GM10847 (cell line): Measurements from ENCODE around the gene FAF1.

Experiments used
- POLR2A ChIP-seq: IDR thresholded peaks from 2 replicates; pipeline ENCODE4 v1.6.1; 2011; ENCODE audit not compliant: insufficient read length; ENCODE audit errors: extremely low read depth

The FAF1 gene

DNA sequence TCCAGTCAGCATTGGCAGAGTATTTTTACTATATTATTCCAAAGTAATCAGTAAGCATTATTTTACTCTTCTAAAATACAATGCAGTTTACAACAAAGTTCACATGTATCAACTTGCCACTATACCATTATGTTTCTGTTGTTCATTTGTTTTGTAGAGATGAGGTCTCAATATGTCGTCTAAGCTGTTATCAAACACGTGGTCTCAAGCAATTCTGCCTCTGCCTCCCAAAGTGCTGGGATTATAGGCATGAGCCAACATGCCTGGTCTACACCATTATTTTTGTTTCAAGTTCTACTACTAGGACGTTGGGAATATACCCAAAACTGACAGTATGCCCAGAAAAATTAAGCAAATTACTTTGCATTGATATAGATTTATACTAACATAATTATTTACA lies 19.8 kb downstream of the FAF1 start:
- no peak for TF ChIP-seq POLR2A

GRCh38 chr1:50936321-50936720 lies 23.7 kb downstream of the FAF1 start:
- TF ChIP-seq POLR2A, result no peak

- no peak for TF ChIP-seq POLR2A
These were observed 25.2 kb downstream of the FAF1 start for GRCh38 chr1:50934838-50935237.

DNA sequence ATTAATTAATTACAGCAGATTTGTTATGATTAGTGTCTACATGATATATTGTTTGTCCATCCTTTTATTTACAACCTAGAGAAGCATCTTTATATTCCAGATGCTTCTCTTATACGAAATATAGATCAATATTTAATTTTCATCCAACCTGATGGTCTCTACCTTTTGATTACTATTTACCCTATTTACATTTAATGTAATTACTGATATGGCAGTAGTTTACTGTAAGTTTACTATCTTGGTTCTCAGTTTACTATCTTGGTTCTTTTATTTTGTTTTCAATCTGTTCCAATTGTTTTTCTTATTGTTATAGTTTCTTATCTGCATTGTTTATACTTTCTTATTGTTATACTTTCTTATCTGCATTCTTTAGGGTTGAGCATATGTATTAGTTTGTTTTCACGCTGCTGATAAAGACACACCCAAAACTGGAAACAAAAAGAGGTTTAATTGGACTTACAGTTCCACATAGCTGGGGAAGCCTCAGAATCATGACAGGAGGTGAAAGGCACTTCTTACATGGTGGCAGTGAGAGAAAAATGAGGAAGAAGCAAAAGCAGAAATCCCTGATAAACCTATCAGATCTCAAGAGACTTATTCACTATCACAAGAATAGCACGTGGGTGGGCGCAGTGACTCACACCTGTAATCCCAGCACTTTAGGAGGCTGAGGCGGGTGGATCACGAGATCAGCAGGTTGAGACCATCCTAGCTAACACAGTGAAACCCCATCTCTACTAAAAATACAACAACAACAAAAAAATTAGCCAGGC lies 28.9 kb downstream of the FAF1 start:
- no peak for TF ChIP-seq POLR2A

GRCh38 chr1:50930193-50930592 lies 29.9 kb downstream of the FAF1 start:
- no peak for TF ChIP-seq POLR2A

GRCh38 chr1:50929376-50929958 lies 30.6 kb downstream of the FAF1 start:
- no peak for TF ChIP-seq POLR2A

DNA sequence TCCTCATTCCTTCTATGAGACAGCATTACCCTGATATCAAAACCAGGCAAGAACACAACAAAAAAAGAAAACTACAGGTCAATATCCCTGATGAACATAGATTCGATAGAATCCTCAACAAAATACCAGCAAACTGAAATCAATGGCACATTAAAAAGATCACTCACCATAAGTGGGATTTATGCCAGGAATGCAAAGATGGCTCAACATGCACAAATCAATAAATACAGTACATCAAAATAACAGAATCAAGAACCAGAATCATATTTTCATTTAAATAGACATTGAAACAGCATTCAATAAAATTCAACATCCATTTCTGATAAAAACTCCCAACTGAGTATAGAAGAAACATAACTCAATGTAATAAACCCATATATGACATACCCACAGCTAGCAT lies 36.5 kb downstream of the FAF1 start:
- TF ChIP-seq POLR2A, result no peak

GRCh38 chr1:50921029-50921428 lies 39.0 kb downstream of the FAF1 start:
- TF ChIP-seq POLR2A, result no peak

DNA sequence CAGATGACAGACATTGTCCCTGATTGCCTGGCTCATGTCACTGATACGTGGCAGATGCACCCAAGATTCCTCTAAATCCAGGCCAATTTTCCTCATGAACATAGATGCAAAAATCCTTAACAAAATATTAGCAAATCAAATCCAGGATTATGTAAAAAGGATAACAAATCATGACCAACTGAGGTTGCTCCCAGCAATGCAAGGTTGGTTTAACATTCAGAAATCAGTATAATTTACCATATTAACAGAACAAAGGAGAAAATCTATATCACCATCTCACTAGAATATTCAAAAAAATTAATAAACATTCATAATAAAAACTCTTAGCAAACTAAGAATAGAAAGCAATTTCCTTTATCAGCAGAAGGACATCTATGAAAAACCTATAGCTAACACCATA lies 39.7 kb downstream of the FAF1 start:
- TF ChIP-seq POLR2A, result no peak

DNA sequence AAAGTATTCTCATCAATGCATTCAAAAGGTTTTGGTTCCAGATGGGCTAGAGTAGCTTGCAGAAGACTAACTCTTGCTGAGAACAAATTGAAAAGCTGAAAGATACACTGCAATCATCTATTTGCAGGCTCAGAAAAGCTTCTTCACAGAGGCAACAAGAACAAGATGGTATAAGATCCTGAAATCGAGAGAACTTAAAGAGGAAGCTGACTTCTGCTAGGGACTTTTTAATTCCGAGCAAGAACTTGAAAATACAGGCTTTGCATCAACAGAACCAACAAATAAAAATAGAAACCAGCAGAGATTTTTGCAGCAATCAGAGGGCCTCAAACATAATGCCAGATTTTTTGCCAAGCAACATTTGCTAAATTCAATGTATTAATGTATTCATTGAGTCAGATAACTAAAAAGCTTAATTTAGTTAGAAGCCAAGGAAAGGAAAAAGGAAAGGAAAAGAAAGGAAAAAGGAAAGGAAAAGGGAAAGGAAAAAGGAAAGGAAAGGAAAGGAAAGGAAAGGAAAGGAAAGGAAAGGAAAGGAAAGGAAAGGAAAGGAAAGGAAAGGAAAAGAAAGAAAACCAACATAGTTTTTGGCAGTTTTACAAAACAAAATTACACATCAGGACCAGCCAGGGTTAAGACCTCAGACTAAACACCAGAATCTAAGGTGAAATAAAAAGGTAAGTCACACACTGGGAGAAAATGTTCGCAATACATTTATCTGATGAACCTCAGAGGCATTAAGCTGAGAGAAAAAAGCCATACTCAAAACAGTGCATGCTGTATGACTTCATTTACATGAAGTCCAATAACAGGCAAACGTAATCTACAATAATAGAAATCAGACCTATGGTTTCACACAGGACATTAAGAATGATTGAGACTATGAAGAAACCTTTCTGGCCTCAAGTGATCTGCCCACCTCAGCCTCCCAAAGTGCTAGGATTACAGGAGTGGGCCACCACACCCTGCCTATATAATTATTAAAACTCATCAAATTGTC lies 42.6 kb downstream of the FAF1 start:
- no peak for TF ChIP-seq POLR2A

DNA sequence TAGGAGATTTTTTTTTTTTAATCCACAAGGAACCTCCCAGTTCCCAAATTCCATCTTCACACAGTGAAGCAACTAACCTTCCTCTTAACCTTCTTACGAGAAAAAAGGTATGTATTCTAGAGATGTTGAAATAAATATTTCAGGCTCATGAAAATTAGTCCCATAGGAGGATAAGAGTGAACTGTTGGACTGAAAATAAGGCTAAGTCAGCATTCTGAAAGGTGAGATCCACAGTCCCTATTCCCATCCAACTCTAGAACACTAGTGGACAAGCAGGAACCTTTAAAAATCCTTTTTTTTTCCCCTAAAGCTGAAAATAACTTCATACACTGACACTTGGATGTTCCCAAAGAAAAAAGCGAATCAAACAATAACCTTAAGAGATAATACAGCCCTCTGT lies 44.4 kb downstream of the FAF1 start:
- TF ChIP-seq POLR2A, result no peak

DNA sequence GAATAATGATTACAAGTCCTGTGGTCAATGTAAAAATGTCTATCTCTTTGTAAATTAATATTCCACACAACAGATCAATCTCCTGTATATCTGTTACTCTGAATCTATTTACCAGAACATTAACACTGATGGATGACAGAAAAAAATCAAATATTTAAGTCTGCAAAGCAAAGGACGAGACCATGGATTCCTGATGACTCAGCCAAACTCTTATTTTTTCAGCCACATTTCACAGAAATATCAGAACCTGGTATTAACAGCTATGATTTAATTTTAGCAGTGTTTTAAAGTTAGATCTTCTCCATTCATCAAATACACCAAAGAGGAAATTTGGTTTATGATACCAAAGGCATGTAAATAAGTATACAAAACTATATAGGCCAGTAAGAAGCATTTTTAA lies 46.1 kb downstream of the FAF1 start:
- no peak for TF ChIP-seq POLR2A

- no peak for TF ChIP-seq POLR2A
These were observed 57.6 kb downstream of the FAF1 start for GRCh38 chr1:50902419-50902818.

DNA sequence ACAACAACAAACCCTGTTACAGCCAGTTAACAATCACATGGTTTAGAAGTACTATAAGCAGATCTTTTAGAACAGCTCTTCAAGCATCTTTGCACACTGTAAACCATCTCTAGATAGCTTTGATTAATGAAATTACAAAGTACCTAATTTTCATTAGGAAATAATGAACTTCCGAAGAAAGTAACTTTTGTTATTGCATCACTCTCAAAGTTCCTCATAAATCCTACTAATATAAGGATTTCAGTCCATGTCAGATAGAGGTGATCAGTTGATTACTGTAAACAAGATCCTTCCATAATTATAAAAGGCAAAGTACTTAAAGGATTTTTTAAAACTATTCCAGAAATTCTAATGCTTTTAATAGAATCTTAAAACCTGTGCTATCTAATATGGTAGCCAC lies 58.2 kb downstream of the FAF1 start:
- no peak for TF ChIP-seq POLR2A

- no peak for TF ChIP-seq POLR2A
These were observed 61.3 kb downstream of the FAF1 start for GRCh38 chr1:50898773-50899172.

DNA sequence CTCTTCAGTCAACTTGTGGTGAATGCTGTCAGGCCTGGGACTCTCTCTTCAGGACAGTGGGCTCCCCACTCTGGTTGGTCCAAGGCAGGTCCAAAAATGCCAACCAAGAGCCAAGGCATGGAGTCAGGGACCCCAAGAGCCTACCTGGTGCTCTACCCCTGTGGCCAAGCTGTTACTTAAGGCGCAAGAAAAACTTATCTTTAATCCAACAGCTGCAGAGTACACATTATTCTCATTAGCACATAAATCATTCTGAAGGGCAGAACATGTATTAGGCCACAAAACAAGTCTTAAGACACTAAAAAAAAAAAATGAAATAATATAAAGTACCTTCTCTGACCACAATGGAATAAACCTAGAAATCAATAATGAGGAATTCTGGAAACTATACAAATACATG lies 65.7 kb downstream of the FAF1 start:
- no peak for TF ChIP-seq POLR2A

DNA sequence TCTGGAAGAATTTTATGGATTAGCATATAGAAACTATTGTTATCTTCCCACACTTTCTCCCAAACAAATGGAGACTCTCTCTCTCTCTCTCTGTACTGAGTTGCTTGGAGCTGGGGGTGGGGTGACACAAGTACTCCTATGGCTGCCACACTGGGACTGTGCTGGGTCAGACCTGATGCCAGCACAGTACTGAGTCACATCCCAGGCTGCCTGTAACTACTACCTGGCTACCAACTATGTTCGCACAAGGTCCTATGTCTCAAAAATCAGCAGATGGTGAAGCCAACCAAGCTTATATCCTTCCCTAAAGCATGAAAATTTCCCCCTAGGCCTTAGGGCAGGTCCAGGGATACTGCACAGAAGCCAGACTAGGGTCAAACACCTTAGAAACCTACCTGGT lies 66.6 kb downstream of the FAF1 start:
- no peak for TF ChIP-seq POLR2A

- no peak for TF ChIP-seq POLR2A
These were observed 79.7 kb downstream of the FAF1 start for GRCh38 chr1:50880373-50880772.
